Epithelial cell of esophagus (primary cell): ENCODE measurements around the gene SMG6.

Experiments used
- DNase-seq: peaks from one replicate; pipeline ENCODE4 v3.0.0; 2010; ENCODE audit warnings: low read depth
- H3K4me3 ChIP-seq: 2 replicates; pipeline ENCODE4 v1.5.1; 2011; ENCODE audit warnings: mild to moderate bottlenecking, low read length, control low read depth
- TF ChIP-seq, protein P1 (sequence below): IDR thresholded peaks from 2 replicates; pipeline ENCODE4 v1.5.1; 2011; ENCODE audit warnings: low read depth, mild to moderate bottlenecking, low read length, control low read depth, inconsistent platforms; ENCODE audit not compliant: insufficient read depth; ENCODE audit errors: missing control alignments

The SMG6 gene

GRCh38 chr17:2067048-2067561 is 236.5 kb downstream of the SMG6 start:
- DNase-seq = no peak
- TF ChIP-seq, protein P1, sequence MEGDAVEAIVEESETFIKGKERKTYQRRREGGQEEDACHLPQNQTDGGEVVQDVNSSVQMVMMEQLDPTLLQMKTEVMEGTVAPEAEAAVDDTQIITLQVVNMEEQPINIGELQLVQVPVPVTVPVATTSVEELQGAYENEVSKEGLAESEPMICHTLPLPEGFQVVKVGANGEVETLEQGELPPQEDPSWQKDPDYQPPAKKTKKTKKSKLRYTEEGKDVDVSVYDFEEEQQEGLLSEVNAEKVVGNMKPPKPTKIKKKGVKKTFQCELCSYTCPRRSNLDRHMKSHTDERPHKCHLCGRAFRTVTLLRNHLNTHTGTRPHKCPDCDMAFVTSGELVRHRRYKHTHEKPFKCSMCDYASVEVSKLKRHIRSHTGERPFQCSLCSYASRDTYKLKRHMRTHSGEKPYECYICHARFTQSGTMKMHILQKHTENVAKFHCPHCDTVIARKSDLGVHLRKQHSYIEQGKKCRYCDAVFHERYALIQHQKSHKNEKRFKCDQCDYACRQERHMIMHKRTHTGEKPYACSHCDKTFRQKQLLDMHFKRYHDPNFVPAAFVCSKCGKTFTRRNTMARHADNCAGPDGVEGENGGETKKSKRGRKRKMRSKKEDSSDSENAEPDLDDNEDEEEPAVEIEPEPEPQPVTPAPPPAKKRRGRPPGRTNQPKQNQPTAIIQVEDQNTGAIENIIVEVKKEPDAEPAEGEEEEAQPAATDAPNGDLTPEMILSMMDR = no peak

GRCh38 chr17:2065949-2066400 is 237.6 kb downstream of the SMG6 start:
- H3K4me3 ChIP-seq = no peak overlapping the region
- TF ChIP-seq, protein P1 = no peak
- no peak for DNase-seq

More at GRCh38 chr17:2067048-2067561, 236.5 kb downstream of the SMG6 start:
- H3K4me3 ChIP-seq = no peak overlapping the region

DNA sequence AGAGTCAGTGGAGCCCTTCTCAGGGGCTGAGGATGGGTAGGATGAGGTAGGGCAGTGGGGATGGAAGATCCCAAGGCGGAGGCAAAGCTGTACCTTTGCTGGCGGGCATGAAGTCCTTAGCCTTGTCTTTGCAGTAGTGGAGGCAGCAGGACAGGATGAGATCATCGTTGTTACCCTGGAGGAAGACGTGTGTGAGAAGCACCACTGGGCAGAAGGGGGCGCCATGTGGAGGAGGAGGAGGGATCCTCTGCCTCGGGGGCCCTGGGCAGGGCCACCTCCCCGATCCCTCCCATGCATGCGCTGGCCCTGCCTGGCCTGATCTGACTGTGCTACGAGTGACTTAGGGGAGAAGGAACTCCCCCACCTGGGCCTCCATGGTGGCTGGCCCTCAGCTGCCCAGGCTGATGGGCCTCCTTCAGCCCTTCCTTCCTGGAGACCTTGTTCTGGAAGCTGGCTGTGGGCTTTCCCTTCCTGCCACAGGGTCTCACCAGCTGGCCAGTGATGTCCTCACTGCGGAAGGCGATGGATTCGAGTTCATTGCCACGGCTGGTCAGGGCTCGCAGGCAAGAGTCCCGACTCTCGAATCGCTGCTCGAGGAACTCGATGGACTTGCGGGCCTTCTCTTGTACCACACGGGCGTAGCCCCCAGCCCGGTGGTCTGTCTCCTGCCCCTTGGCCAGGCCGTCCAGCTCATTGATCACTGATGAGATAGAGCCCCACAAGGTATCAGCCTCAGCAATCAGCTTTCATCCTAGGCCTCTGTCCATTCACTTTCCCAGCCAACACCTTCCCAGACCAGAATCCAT is 238.4 kb downstream of the SMG6 start:
- no peak overlapping the region for H3K4me3 ChIP-seq
- DNase-seq = peak; percentile 63
- TF ChIP-seq, protein P1 = peak; percentile 41

- no peak for DNase-seq
- TF ChIP-seq, protein P1 = no peak
- H3K4me3 ChIP-seq = no peak overlapping the region
Measured at GRCh38 chr17:2064520-2064971, 239.0 kb downstream of the SMG6 start.

DNA sequence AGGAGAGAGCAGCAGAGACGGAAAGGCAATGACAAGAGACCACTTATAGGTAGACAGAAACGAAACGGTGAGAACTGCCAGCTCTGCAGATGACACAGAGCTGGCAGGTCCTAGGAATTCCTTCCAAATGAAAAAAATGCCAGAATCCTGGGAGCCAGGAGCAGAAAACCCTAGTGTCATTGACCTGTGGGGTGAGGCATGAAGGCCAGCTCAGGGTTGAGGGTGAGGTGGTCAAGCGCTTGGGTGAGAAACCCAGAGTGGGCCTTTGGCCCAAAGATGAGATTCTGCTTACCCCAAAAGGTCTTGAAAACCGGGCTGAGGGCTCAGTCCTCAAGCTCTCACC is 239.5 kb downstream of the SMG6 start:
- no peak overlapping the region for H3K4me3 ChIP-seq
- TF ChIP-seq, protein P1 = no peak
- DNase-seq = no peak

DNA sequence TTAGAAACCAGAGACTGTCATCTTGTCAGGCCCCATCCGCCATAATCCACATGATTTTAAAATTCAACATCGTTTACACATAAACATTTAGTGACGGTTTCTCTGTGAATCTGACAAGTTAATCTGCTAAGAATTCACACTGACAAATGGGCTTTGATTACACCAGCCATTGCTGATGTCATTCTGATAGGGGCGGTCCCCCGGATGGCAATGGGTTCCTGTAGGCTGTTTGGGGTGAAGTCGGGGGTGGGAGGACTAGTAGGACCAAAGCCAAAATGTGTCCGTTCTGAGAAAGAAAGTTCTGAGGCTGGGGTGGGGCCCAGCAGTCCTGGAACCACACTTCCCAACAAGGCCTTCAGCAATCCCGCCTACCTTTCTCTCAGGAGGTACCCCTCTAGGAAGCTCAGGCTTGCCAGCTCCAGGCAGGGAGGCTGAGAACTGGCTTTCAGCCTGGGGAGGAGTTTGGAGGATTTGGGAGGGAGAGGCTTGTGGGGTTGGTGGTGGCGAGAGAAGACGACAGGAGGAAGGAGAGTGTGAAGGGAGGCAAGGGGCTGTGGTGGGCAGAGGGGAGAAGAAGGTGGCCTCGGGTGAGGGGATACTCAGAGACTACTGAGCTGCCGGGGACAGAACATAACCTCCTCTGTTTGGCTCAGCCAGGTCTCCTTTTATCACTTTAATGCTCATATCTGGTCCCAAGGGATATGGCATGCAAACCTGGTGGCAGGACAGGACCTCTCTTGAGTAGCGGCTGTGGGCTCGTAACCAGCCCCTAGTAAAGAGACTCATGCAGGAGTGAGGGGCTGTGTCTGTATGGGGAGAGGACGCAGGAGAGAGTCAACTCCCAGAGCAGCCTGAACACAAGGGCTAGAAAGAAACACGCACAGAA is 240.1 kb downstream of the SMG6 start:
- DNase-seq = no peak
- TF ChIP-seq, protein P1 = no peak
- H3K4me3 ChIP-seq = no peak overlapping the region
